ENCODE measurements around the gene PCNA.

GRCh38 chr20:5149892-5150225 is 30.1 kb upstream of the PCNA start:
- TF ChIP-seq CTCF (IDR thresholded peaks at IDR 0.05) (no peak), POLR2AphosphoS5 (IDR thresholded peaks at IDR 0.05) (no peak), EP300 (IDR thresholded peaks at IDR 0.05; ENCODE audit: low read depth) (no peak)

Measured in transverse colon (tissue), 4 donors.